HL-60 (cell line): ENCODE measurements around the gene CPLX4.

Experiments used
- CTCF ChIP-seq: IDR thresholded peaks from one replicate; pipeline ENCODE4 v1.5.1; 2011; ENCODE audit warnings: low read length, control low read depth, inconsistent platforms; ENCODE audit not compliant: insufficient read depth
- GABPA ChIP-seq: IDR thresholded peaks from 2 replicates; pipeline ENCODE4 v1.6.1; 2012; ENCODE audit warnings: low read depth
- POLR2AphosphoS5 ChIP-seq: IDR thresholded peaks from 2 replicates; pipeline ENCODE4 v1.6.1; 2012; ENCODE audit warnings: low read depth
- REST ChIP-seq: IDR thresholded peaks from 2 replicates; pipeline ENCODE4 v1.6.1; 2012; ENCODE audit warnings: low read depth; ENCODE audit not compliant: insufficient replicate concordance
- SPI1 ChIP-seq: IDR thresholded peaks from 2 replicates; pipeline ENCODE4 v1.6.1; 2012; ENCODE audit warnings: low read depth, mild to moderate bottlenecking, borderline replicate concordance

GRCh38 chr18:59271606-59272220 is 46.7 kb downstream of the CPLX4 start:
- TF ChIP-seq CTCF (no peak), POLR2AphosphoS5 (no peak), REST (no peak), GABPA (no peak), SPI1 (no peak)
